Ovary (tissue), 3 donors: ENCODE results near the gene TGFBR1.

Source experiments
- CTCF ChIP-seq, 3 donors: fragments of 450-650 bp in 2 of 3; fragments of 200-600 bp in 1 of 3; IDR thresholded peaks; one replicate each; pipeline versions ENCODE4 v1.5.1 to v1.8.0; 2016 to 2022; ENCODE audit warnings: antibody characterized with exemption in 3 of 3, mild to moderate bottlenecking in 1 of 3
- EP300 ChIP-seq: sonication (generic); formaldehyde crosslinking; IDR thresholded peaks from one replicate; pipeline ENCODE4 v1.6.1; 2017; ENCODE audit warnings: antibody characterized with exemption
- donor health status: DM: no; HTN: no; CAD: no.

- no peak for TF ChIP-seq CTCF (IDR thresholded peaks at IDR 0.05)
- TF ChIP-seq EP300, result no peak
Measured at GRCh38 chr9:99114049-99114440, 9.1 kb downstream of the TGFBR1 start.
